HG03108 (cell line): ENCODE results near the gene TET2.
A peak's percentile ranks its signal among the peaks of the same experiment; 100 is the strongest.

Experiments used
- ATAC-seq: cut with Tn5 transposase; IDR thresholded peaks from one replicate; pipeline ENCODE4 v1.9.1; 2021; ENCODE audit warnings: moderate library complexity; ENCODE audit not compliant: unreplicated experiment

The TET2 gene

DNA sequence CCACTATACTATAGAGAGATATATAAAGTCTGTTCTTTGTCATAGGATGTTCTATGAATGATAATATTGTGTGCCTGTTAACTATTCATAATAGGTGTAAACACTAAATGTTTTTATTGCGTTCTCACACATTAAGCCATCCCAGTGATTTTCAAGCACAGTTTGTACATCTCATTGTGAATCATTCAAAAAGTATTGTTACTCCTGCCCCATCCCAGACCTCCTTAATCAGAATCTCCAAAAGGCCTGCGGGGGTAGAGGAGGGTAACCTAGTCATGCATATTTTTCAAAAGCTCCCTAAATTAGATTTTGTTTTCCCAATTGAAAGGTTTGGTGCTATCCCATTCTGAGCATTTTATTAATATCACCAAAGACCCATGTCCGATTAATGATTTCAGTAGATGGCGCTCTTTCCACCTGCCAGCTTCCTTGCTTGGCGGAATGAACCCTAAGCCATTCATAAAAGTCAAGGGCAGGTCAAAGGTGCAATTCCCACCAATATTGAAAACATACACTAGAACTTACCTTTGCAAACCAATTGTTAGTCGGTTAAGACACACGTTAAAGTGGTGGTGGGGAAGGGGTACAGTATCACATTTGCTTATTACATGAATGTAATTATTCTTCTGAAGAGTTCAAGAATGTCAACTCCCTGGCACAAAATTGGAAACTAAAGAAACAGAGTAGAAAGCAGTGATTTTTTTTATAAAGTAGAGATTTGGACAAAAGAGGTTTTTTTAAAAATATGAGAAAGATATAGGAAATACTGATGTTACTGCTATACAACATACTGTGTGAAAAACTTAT, 5.8 kb upstream of the TET2 start:
- ATAC-seq: no peak

DNA sequence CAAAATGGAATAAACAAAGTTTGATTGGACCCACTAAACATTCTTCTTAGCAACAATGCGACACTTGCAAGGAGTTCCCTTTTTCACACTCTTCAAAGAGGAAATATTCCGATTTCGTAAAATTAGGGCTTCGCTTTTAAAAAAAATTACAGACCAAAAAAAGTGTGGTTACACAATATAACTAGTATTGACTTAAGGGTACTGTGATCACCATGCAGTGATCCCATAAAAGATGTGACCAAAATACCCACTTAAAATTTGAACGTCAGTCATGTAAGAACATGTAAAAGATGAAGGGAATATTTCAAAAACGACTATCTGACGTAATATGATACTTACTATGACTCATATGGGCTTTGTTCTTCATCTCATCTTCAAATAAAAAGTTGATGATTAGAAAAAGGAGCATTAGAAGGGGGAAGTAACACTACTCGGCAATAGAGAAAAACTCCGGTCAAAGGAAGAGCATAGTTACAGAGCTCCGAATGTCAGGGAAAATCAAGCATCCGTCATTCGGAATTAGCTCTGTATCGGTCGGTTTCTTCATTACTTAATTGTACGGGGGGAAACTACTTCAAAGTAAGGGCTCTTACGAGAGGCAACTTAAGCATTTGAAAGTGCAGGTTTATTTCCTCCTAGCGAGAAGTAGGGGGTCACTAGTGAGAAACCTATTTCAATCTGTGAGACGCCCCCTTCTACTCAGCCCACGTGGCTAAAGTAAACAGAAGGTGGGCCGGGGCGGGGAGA, 1.3 kb upstream of the TET2 start:
- ATAC-seq: no peak

DNA sequence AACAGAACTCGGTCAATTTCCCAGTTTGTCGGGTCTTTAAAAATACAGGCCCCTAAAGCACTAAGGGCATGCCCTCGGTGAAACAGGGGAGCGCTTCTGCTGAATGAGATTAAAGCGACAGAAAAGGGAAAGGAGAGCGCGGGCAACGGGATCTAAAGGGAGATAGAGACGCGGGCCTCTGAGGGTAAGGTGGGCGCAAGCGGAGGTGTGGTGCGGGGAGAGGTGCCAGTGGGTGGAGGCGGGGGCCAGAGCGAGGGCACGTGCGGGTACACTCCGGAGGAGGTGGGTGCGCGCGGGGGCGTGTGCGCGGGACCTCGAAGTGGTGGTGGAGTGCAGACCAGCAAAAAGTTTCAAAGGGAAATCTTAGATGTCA, 787 bp upstream of the TET2 start:
- peak; percentile 21 for ATAC-seq

DNA sequence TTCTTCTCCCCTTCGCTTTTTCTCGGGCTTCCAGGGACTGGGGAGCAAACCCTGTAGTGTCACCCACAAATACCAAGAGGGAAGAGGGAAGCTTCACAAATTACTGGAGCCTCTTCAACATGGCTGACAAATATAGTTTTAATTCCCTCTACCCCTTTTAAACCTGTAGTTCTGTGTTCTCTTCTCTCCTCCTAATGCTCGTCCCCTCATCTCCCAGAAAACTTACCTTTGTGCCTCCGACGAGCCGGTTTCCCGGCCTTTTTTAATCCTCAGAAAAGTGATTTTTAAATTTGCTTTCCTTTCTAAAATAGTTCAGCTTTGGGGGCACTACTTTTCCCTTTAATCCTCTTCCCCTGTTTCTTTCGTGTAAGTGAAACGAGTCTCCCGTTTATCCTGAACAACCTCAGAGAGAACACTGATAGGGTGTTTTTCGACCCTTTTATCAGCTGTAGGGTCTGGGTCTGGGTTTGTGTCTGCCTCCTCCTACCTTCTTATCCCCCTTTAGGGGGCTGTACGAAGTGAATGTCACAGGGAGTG, 408 bp downstream of the TET2 start:
- ATAC-seq: no peak

DNA sequence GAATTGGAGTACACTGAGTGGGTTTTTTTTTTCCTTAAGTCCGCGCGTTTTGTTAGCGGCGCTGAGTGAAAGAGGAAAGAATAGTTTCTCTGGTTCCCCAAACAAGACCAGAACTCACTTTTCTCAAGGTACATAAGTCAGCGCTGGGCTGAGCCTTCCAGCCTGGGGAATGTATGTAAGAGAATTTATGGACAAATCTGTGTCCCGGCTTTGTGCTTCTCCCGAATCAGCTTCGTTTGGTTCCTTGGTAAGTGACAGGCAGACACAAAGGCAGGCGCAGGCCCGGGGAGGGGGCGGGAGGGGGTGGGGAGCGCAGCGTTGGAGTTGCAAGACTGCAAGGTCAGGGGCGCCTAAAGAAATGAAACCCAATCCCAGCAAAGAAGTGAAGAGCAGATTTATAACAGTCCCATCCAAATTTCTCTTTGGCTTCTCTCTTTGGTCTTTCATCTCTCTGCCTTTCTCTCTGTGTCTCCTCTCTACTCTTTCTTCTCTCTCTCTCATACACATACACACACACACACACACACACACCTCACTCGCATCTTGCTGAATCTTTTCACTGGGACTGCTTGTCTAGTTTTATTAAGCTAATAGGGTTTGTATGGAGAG, 981 bp downstream of the TET2 start:
- ATAC-seq: no peak

DNA sequence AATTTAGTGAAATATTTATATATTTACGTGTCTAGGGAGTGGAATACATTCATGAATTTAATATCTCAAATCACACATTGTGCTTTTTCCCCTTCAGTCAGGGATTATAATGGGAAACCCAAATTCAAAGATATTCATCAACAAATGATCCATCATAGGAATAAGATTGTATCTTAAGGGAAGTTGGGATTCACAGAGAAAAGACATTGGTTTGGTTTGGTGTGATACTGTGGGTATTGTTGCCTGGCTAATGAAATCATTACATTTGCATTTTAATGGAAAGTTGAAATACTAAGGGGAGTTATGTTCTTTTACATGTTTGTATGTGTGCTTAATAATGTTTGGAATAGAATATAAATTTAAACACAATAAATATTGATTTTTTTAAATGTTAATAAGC, 1.7 kb downstream of the TET2 start:
- no peak for ATAC-seq

DNA sequence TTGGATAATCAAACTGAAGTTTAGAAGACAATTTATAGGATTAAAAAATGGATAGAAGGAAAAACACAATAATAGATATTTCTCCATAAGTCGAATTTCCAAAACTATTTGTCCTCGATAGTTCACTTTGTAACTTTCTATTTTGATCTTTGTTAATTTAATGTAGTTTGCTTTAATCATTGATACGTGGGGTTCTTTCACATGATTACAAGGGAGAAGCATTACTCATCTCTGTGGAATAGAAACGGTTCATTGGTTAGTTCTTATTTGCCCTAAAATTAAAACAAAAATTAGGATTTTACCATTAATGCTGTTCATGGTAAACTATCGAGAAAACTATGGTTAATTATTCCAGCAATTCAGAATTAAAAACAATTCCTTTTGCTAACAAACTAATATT, 2.1 kb downstream of the TET2 start:
- ATAC-seq: no peak

DNA sequence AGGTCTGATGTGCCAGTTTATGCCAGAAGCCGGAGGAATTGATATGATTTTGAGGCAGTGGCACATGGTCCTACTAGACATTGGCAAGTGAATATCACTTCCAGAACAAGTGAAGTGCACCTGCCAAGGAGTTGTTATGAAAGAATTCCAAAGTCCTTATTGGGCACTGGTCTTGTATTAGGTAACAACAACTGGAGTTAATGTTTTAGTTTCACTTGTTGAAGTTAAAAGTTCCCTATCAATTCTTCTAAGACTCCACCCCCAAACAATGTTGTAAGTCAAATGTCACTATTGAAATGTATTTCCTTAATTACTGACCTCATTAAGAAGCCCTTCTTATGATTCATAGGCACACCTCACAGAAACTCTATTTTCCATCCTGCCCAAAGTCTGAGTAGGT, 3.1 kb downstream of the TET2 start:
- ATAC-seq: no peak

DNA sequence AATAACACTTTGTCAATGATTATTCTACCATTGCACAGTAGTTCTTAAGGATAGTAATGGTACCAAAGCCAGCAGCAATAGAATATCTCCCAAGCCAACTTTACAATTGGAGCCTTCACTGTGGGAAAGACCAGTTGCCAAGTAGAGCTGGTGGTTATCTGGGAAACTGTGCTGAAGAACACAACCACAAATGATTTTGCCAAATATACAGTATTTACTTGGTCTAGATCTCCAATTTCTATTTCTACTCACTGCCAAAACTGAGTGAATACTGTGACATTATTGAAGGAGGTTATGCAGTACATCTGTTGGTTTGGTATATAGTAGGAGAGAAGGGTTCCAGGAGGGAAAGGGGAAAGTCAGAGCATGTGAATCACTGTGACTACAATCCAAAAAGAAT, 3.8 kb downstream of the TET2 start:
- ATAC-seq: no peak

DNA sequence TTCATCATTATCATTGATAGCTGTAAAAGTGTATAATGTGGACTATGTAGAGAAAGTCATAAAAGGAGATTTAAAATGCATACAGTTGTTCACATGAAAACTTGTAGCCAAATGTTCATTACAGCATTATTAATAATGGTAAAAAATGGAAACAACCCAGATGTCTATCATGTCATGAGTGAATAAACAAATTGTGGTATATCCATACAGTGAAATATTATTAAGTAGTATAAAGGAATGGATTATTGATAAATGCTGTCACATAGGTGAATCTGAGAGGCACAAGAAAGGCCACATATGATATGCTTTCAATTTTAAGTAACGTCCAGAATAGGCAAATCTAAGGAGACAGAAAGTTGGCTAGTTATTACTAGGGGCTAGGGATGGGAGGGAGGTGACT, 7.1 kb downstream of the TET2 start:
- no peak for ATAC-seq

DNA sequence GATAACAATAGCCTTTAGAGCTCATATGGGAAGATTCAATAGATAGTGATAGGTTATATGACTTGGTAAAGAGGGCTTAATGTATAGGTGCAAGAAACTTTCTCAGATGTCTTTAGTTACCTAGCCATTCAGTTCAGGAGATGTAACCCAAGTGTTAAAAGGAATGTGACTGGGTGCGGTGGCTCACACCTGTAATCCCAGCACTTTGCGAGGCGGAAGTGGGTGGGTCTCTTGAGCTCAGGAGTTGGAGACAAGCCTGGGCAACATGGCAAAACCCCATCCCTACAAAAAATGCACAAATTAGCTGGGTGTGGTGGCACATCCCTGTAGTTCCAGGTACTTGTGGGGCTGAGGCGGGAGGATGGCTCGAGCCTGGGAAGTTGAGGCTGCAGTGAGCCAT, 7.9 kb downstream of the TET2 start:
- no peak for ATAC-seq

DNA sequence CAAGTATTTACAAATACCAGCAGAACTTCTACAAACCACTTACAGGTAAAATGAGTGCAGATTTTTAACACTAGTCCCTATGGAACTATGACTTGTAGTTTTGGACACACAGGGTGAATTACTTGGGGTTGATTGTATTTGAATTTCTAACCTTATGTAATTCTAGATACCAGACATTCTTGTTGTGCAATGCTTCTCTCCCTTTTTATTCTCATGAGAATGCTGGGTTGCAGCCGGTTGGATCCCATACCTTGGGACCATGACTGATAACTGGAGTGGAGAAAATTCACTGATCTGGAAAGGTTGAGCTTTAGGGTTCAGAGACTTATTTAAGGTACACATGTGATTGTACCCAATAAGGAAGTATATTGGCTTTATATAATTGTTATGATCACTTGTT, 8.8 kb downstream of the TET2 start:
- ATAC-seq: no peak

DNA sequence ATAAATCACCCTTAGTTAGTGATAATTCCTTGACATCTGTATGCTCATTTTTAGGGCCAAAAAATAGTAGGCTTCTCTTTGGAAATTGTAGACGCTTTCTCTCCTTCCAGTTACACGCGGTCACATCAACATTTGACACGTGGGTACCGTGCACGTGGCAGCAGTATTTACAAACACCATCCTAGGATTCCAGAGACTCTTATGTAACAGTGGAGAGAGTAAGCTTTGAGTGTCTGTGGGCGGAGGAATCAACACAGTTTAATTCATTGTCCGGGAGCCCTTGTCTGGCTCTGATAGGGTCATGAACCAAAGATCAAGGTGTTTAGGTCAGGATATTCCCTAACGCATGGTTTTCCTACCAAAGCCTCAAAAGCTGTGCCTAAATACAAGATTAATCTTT, 12.2 kb downstream of the TET2 start:
- no peak for ATAC-seq

DNA sequence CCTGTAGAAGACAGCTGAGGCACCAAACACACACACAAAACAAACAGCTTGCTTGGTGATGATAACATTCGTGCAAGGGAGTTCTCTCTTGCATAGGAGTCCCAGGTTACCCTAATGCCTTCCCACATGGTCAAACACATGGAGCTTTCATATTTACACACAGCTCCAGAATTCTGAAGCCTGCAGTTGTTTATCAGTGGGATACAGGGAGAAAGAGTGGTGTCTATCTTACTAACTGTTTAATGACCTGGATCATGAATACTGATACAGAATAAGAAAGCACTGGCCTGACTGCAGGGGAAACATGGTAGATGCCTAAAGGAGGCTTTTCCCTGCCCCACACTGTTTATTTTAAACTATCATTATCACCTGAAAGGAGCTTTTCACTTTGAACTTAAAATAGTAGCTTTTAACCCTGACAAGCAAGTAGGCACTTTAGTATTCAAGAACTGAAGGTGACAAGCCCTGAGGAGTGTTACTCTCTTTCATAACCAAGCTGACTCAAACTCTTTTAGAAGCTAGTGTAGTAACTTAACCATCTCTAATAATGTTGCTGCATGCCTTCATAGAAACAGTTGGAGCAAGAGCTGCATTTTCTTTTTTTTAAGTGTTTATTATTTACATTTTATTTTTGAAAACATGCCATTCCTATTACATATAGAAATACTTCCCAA, 15.6 kb downstream of the TET2 start:
- no peak for ATAC-seq

DNA sequence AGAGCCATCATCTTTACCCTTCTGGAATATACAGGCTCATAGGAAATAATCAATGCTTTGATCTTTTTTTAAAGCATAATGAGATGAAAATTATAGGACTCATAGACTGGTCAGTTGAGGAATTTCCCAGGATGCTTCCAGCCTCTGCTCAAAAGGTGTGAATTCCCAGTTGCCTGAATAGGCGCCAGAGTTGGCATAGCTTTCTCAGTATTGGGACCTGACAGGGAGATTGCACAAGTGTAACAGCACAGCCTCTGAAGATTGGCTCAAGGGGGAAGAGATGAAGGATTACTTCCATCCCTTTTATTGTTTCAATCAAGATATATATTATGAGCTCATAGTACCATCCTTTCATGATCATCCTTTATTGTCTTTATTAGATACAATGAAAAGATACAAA, 17.9 kb downstream of the TET2 start:
- ATAC-seq: no peak

DNA sequence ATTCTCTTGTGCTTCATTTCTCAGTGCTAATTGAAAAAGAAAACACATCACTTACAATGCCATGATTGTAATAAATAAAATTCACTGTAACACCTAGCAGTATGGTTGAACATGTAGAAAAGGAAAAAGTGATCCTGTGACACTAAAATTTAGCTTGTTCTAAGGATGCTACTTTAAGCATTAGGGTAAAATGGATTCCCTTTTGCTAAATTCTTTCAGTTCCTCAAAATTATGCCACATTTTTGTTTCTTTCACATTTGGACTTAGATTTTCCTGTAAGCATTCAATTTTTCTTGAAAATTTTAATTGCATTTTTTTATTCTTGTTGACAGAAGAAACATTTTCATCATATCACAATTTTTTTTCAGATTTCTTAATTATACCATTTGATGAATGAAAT, 19.4 kb downstream of the TET2 start:
- no peak for ATAC-seq

DNA sequence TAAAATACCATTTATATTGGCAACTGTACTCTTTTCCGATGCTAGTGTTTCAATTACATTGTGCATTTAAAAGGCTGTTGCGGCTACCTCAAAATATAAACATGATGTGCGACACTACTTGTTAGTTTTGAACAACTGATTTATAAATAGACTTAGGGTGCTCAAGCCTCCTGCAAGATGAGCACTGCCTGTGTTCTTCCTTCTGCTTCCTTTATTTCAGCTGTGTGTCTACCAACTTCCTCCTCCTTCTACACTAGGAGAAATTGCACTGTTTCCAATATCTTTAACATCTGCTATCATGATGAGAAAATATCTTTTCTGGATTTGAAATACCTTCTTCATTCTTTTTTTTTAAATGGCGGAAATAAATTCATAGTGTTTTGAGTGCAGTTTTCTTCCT, 24.0 kb downstream of the TET2 start:
- ATAC-seq: no peak

DNA sequence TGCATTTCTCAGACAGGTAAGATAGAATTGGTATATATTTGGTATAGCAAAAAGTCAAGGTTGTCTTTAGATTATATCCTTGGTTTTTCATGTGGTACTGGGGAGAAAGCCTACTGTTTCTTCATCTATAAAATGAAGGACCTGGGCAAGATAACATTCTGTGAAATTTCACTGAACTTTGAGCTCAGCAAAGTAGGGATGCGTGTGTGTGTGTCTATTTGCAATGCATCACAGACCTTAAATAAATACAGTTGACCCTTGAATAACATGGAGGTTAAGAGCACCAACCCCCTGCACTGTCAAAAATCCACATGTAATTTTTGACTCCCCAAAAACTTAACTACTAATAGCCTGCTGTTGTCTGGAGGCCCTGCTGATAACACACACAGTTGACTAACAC, 25.2 kb downstream of the TET2 start:
- no peak for ATAC-seq

DNA sequence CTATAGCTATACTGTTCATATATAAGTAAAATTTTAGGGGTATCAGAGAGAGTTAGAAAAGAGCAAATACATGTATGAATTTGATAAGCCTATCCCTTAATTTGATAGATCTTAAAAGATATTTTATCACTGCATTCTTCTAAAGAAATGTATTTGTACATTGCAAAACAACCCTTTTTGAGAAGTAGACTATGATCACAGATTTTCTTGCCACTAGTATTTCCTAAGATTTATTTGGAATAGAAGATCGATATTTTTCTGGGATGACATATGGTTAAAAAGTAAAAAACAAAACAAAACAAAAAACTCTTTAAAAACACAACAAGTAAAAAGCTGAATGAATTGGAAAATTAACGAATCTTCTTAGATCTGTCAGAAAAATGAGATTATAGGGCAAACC, 27.4 kb downstream of the TET2 start:
- ATAC-seq: no peak

DNA sequence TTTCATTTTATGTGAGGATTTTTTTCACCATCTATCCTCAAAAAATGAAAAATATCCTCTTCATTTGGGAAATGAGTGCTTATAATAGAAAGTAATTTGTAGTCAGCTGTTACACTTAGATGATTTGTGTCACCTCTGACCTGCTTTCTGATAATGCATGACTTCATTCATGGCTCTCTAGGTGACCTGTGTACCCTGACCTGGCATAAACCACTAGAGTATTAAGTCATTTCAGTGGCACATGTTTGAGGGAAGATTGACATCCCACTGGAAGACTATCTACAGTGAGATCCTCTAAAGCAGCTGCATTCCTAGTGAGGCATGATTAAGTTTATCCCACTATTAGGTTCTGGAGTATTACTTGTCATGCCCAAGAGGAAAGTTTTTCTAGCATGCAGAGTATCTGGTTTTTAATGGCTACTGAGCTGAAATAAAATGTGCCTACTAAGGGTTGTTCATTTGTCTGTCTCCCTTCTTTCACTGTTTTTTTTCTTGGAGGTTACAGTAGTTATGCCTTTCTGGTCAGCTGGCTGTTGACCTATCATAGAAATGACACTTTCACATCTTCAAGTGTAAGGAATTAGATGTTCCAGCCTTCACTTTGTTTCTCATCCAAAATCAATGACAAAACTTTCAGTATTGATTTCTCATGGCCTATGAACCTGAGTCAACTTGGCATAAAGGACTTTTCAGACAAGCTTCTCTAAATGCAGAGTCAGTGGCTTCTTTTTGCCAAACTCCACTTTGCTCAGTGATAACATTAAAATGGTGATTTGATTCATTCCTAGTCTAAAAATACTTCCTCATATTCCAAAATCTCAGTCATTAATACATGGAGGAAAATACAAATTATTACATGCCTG, 33.1 kb downstream of the TET2 start:
- ATAC-seq: no peak

DNA sequence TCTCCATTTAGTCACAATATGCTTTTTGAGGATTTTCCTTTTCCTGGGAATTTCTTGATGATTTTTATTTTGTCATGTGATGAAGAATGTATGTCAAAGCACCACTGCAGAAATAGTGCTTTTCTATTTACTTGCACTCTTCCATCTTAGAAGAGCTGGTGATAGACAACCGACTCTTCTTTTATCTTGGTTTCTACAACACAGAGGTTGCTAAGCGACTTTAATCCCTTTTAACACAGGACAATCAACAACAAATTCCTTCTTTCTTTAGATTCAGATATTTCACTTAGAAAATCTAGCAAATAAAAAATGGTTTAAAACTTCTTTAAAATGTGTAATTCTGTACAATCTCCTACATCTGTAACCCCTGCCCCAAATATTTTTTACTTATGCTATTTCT, 34.6 kb downstream of the TET2 start:
- no peak for ATAC-seq
